MM.1S (cell line): ENCODE data around the gene PLA2G3.

ENCODE experiments used
- EZH2 ChIP-seq: fragments of 300-600 bp; sonication (generic); optimal IDR thresholded peaks from 2 replicates; pipeline ENCODE3; 2017; ENCODE audit warnings: low read depth, mild to moderate bottlenecking, antibody characterized with exemption, low read length, mixed read lengths
- EZH2phosphoT487 ChIP-seq: fragments of 300-600 bp; sonication (generic); IDR thresholded peaks from 2 replicates; pipeline ENCODE4 v1.6.1; 2018; ENCODE audit warnings: antibody characterized with exemption, low read length
- TF ChIP-seq, protein P1 (sequence below): fragments of 300-600 bp; sonication (generic); IDR thresholded peaks from 2 replicates; pipeline ENCODE4 v1.5.1; 2016; ENCODE audit warnings: antibody characterized with exemption, low read length, mixed read lengths

- TF ChIP-seq, protein P1, sequence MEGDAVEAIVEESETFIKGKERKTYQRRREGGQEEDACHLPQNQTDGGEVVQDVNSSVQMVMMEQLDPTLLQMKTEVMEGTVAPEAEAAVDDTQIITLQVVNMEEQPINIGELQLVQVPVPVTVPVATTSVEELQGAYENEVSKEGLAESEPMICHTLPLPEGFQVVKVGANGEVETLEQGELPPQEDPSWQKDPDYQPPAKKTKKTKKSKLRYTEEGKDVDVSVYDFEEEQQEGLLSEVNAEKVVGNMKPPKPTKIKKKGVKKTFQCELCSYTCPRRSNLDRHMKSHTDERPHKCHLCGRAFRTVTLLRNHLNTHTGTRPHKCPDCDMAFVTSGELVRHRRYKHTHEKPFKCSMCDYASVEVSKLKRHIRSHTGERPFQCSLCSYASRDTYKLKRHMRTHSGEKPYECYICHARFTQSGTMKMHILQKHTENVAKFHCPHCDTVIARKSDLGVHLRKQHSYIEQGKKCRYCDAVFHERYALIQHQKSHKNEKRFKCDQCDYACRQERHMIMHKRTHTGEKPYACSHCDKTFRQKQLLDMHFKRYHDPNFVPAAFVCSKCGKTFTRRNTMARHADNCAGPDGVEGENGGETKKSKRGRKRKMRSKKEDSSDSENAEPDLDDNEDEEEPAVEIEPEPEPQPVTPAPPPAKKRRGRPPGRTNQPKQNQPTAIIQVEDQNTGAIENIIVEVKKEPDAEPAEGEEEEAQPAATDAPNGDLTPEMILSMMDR, result no peak
- TF ChIP-seq EZH2 (no peak), EZH2phosphoT487 (no peak)
These were observed 30.7 kb upstream of the PLA2G3 start for GRCh38 chr22:31170971-31171370.
